ENCODE results near the gene WBP2. TPM values are rescaled to one million over a fixed set of nuclear protein-coding genes. Genes with fewer than 3 reads are reported as not detected.

Gene WBP2
- total RNA-seq, 4 donors from 2014 or later = 64.9 to 99.4 (median 76.9) TPM

DNA sequence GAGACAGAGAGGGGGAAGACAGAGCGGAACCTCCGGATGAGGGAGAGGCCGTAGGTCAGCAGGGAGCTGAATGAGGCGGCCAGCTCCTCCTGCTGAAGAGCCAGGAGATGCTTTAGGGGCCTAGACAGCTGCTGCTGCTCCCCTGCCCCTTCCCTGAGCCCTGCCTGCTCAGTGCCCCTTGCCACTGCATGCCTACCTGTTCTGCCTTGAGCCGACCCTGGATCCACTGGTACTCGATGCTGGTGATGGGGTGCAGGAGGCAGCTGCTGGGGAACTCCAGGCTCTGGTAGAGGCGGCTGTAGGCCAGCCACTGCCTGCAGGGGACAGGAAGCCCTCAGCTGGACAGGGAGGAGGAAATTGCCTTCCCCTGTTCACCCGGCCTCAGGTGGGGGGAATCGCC, 18.5 kb downstream of the WBP2 start:
- Histone ChIP-seq H3K27me3 (no peaks in the 10 kb centered on the region), H3K4me3 (no peak overlapping the region), H3K27ac (no peak overlapping the region), H3K9me3 (no peaks in the 10 kb centered on the region), H3K4me1 (peaks cover 16% of the 10 kb centered on the region), H3K36me3 (peaks cover 30% of the 10 kb centered on the region)
- WGBS = 88% methylated on average over 7 of the region's 9 CpGs
- TF ChIP-seq POLR2A (IDR thresholded peaks at IDR 0.05) = no peak
- DNase-seq (ENCODE audit: low spot score in 2 of 2) = no peak

DNA sequence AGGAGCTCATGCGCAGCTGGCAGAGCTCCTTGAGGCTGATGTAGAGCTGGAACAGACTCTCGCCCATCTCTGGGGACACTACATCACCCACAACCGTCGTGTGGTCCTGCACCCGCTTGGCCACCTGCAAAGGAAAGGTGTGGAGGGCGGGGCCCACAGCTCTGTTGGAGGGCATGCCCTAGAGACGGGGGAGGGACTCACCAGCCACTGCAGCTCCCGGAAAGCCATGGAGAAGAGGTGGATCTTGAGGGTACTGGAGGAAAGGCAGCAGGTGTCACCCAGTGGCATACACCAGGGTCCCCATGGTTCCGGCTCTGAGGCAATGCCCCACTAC, 19.5 kb downstream of the WBP2 start:
- DNase-seq (ENCODE audit: low spot score in 2 of 2) = no peak
- Histone ChIP-seq H3K4me3 (no peak overlapping the region), H3K36me3 (peaks cover 30% of the 10 kb centered on the region), H3K9me3 (no peaks in the 10 kb centered on the region), H3K4me1 (peaks cover 16% of the 10 kb centered on the region), H3K27ac (no peak overlapping the region), H3K27me3 (no peaks in the 10 kb centered on the region)
- 78% methylated on average over 4 of the region's 9 CpGs for WGBS
- TF ChIP-seq POLR2AphosphoS5 (IDR thresholded peaks at IDR 0.05) (no peak), POLR2A (IDR thresholded peaks at IDR 0.05) (no peak), EP300 (IDR thresholded peaks at IDR 0.05) (no peak)
- TF ChIP-seq, protein P1, sequence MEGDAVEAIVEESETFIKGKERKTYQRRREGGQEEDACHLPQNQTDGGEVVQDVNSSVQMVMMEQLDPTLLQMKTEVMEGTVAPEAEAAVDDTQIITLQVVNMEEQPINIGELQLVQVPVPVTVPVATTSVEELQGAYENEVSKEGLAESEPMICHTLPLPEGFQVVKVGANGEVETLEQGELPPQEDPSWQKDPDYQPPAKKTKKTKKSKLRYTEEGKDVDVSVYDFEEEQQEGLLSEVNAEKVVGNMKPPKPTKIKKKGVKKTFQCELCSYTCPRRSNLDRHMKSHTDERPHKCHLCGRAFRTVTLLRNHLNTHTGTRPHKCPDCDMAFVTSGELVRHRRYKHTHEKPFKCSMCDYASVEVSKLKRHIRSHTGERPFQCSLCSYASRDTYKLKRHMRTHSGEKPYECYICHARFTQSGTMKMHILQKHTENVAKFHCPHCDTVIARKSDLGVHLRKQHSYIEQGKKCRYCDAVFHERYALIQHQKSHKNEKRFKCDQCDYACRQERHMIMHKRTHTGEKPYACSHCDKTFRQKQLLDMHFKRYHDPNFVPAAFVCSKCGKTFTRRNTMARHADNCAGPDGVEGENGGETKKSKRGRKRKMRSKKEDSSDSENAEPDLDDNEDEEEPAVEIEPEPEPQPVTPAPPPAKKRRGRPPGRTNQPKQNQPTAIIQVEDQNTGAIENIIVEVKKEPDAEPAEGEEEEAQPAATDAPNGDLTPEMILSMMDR (IDR thresholded peaks at IDR 0.05) = no peak

DNA sequence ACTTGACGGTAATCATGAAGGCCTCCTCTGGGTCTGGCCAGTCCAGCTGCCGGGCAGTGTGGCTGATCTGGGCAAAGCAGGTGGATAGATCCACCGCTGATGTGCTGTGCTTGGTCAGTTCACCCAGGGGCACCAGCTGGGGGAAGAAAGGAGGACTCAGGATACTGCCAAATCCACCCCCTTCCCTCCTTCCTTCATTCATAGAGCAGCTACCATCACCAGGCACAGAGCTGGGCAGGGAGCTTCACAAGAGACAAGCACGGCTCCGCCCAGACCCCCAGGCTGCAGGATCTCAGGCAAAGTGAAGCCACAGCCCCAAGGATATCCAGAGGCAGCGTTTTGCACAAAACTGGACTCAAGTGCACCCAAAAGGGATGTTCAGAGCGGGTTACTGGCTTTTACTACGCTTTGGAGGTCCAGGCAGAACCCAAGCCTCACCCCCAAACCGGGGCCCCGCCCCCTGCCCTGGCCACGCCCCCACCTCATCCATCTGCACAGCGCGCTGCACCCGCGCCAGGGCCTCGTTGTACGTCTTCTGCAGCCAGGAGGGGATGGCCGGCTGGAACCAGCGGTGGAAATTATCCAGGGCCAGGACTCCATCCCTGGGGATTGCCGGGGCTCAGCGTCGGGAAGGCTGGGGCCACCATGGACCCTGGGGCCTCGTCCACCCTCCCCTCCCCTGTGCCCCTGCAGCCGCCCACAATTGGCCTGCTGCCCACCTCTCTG, 20.0 kb downstream of the WBP2 start:
- no peak for TF ChIP-seq POLR2A (IDR thresholded peaks at IDR 0.05)
- TF ChIP-seq EP300 (IDR thresholded peaks at IDR 0.05) = no peak
- TF ChIP-seq POLR2AphosphoS5 (IDR thresholded peaks at IDR 0.05) = no peak
- TF ChIP-seq, protein P1 (IDR thresholded peaks at IDR 0.05) = no peak
- no peaks in the 10 kb centered on the region for H3K27me3 ChIP-seq
- no peak overlapping the region for H3K27ac ChIP-seq
- 47% methylated on average over 15 of the region's 24 CpGs for WGBS
- no peak for DNase-seq (ENCODE audit: low spot score in 2 of 2)
- H3K36me3 ChIP-seq = peaks cover 29% of the 10 kb centered on the region
- no peak overlapping the region for H3K4me3 ChIP-seq
- no peaks in the 10 kb centered on the region for H3K9me3 ChIP-seq
- peaks cover 16% of the 10 kb centered on the region for H3K4me1 ChIP-seq

DNA sequence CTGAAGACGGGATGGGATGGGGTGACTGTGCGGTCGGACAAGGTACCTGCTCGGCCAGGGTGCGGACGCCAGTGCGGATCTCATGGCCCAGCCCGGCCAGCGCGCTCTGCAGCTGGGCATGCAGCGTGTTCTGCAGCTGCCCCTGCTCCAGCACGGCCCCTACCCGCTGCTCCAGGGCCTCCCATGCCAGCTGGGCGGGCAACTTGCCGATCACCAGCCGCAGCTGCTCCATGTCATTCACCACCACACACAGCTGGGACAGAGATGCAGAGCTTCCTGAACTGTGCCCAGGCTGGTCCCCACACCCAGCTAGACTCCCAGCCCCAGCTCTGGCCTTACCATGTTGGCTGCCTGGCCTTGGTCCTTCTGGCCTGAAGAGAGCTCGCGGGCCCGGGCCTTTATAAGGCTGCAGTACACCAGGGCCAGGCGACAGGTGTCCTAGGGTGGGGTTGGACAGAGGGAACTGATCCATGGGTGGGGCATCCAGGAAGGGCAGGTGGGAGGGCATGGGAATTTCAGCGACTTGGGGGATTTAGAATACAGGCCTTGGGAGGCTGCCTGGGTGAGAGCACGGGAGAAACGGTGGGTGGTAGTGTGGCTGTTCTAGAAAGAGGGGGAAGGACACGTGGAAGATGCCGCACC, 20.7 kb downstream of the WBP2 start:
- Histone ChIP-seq H3K4me1 (peaks cover 16% of the 10 kb centered on the region), H3K9me3 (no peaks in the 10 kb centered on the region), H3K4me3 (no peak overlapping the region), H3K27ac (no peak overlapping the region), H3K36me3 (peaks cover 29% of the 10 kb centered on the region), H3K27me3 (no peaks in the 10 kb centered on the region)
- WGBS = 86% methylated on average over 22 of the region's 25 CpGs
- TF ChIP-seq, protein P1 (IDR thresholded peaks at IDR 0.05) = no peak
- no peak for TF ChIP-seq POLR2AphosphoS5 (IDR thresholded peaks at IDR 0.05)
- no peak for TF ChIP-seq EP300 (IDR thresholded peaks at IDR 0.05)
- no peak for DNase-seq (ENCODE audit: low spot score in 2 of 2)

DNA sequence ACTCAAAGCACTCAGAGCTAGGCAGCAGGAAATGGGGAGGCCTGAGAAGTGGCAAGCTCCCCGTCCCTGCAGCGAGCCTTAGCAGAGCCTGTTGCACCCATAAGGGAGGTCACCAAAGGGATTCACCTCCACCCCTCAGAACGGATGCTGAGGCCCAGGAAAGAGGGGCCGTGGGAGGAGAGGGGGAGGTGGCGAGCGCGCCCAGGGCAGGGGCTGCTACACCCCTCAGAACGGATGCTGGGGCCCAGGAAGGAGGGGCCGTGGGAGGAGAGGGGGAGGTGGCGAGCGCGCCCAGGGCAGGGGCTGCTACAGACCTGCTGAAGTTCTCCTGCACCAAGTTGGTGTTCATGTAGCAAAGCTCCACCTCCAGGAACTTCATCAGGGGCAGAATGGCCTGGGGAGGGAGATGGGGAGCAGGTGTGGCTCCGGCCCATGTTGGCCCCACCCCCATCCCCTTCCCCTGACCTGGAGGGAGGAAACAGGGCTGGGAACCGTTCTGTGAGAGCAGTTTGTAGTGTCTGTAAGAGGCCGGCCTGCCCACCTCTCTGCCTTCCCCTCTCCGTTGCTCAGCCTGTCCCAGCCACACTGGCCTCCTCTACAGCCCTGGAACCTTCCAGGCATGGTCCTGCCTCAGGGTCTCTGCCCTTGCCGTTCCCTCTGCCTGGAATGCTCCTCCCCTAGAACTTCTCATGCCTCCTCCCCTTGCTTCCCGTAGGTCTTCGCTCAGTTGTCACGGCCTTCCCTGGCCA, 22.3 kb downstream of the WBP2 start:
- peak overlapping the region; percentile 32 for H3K27ac ChIP-seq
- no peaks in the 10 kb centered on the region for H3K9me3 ChIP-seq
- no peak for DNase-seq (ENCODE audit: low spot score in 2 of 2)
- WGBS = 52% methylated on average over 15 of the region's 20 CpGs
- TF ChIP-seq, protein P1 (IDR thresholded peaks at IDR 0.05) = no peak
- TF ChIP-seq EP300 (IDR thresholded peaks at IDR 0.05) = no peak
- TF ChIP-seq POLR2AphosphoS5 (IDR thresholded peaks at IDR 0.05) = no peak
- no peak for TF ChIP-seq POLR2A (IDR thresholded peaks at IDR 0.05)
- no peak overlapping the region for H3K4me3 ChIP-seq
- H3K36me3 ChIP-seq = peaks cover 35% of the 10 kb centered on the region
- H3K27me3 ChIP-seq = no peaks in the 10 kb centered on the region
- peaks cover 22% of the 10 kb centered on the region for H3K4me1 ChIP-seq

Measured in suprapubic skin (tissue), 4 donors.